HG03469 (cell line): ENCODE measurements around the gene ZNF341.
"Not testable (repeated sequence)": the region's sequence is repeated elsewhere in the genome, so short reads cannot be mapped to it uniquely, and the experiment has no call there.

ENCODE experiments used
- ATAC-seq: cut with Tn5 transposase; IDR thresholded peaks from one replicate; pipeline ENCODE4 v1.9.1; 2021; ENCODE audit warnings: mild to moderate bottlenecking, moderate library complexity, moderate number of reproducible peaks; ENCODE audit not compliant: unreplicated experiment

The ZNF341 gene

DNA sequence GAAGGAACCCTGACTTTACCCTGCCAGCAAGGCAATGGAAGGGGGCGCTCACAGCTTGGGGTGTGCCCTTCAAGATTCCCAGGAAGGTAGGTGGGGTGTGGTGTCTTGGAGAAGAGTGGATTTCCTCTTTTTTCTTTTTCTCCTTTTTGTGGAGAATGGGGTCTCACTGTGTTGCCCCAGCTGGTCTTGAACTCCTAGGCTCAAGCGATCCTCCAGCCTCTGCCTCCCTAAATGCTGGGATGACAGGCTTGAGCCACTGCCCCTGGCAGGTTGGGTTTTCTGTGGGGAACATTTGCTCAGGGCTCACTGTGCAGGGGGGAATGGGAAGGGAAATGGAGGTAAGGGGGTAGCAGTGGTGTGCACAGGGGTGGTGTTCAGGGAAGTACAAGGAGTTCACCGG lies 4.0 kb upstream of the ZNF341 start:
- no peak for ATAC-seq

DNA sequence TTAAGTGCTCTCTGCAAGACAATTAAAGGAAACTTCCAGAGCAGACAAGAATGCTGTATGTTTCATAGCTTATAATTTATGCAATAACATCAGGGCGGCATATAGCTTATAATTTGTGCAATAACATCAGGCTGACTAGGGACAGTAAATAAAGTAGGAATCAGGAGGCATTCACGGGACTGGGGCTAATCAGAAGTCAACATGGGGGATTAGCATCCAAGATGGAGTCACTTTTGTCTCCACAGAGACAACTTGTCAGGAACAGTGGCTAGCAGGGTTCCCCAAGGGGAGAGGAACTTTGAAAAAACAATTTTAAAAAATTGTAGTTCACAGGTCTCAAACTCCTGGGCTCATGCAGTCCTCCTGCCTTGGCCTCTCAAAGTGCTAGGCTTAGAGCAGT lies 3.3 kb upstream of the ZNF341 start:
- no peak for ATAC-seq

DNA sequence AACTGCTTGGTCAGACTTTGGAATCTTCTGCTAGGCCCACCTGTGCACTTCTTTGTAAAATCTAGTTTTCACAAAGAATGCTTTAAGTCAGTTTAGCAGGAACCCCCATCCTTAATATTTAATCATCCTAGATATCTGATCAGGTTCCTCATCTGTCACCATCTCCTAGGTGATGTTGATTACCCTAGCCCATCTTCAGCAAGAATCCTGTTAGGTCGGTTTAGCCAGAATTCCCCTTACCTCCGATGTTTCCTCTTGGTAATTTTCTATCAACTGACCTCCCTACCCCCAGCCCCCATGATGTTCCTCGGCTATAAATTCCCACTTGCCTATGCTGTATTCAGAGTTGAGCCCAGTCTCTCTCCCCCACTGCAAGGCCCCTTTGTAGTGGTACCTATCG lies 2.7 kb upstream of the ZNF341 start:
- ATAC-seq = no peak

DNA sequence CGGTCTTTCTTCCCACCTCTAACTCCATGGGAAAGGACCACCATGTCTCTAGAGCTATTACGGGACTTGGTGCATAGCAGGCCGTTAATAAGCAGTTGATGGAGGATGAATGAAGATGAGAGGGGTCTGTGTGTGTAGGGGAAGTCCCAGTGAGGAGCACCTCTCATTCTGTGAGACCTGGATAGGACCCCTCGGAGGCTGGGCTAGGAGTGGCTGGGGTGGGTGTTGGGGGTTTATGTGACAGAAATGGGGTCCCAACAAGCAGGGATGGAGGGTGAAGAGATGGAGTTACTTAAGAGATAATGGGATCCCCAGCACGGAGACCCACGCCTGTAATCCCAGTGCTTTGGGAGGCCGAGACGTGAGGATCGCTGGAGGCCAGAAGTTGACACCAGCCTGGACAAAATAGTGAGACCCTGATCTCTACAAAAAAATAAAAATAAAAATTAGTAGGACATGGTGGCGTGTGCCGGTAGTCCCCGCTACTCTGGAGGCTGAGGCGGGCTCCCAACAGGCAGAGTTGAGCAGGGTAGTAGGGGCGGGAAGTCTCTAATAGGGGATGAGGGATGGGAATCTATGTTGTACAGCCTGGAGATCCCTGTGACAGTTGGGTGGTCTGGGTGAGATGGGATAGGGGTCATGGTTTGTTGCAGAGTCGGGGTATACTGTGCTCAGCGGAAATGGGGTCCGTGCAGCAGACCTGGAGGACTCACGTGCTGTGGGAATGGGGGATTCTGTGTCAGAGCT lies 677 bp upstream of the ZNF341 start:
- ATAC-seq = no peak

DNA sequence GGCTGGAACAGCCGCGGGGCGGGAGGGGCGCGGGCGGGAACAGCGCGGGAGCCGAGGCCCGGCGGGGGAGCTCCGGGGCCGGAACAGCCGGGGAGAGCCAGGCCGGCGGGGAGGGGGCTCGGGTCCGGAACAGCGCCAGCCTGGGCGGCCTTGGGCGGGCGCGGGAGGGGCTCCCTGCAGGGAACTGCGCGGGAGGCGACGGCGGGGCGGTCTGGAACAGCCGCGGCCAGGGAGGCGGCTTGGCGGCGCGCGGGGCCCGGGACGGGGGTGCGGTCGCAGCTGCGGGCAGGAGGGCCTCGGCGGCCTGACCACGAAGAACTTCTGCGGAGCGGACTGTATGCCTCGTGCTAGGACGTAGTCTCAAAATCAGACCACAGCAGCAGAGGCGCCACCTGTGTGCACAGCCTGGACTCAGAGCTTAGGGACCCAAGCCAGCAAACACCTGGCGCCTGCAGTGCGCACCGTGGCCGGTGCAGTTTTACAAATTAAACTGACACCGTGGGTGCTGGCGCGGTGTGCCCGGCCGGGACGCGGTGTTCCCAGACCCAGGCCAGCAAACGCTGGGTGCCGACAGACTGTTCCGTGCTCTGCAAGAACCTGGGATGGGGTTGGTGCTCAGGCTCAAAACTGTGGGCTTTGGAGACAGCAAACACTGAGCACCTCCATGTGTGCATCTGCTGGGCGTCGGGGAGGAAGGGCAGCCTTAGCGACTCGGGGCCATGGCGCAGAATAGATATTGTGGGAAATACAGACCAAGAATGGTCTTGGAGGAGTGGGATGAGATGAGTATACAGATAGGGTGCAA lies 572 bp downstream of the ZNF341 start:
- ATAC-seq = peak; percentile 24

DNA sequence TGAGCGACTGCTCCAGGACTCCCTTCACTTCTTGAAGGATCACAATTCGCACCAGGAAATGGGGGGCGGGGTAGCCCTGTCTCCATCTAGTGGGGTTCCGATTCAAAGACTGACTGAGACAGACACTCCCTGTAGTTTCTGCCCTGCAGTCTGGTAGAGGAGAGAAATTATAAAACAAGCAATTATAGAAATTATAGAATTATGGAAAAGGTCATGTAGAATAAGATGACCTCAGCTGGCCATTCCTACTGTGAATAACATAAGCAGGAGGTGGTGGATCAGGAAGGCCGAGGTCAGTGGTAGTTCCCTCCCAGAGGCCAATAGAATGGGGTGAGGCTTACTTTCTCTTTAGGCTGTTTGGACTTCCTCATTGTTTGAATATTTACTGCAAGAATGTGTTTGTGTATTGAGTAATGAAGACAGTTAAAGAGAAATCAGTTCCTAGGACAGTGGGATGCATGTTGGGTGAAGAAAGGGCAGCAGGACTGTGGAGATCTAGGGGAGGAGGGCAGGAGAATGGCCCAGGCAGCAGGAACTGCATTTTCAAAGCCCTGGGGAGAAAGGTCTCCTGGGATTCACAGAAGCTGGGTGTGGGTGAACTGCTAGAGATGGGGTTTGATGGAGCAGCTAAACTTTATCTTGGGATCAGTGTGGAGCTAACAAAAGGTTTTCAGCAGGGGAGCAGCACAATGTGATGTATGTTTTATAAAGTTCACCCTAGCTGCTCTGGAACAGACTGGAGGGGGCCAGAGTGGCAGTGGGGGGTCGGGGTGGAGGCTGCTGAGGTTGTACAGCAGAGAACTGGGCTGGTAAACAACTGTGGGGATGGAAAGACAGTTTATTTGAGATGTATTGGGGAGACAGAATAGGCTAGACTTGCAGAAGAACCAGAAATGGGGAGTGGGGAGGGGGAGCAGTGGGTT lies 2.1 kb downstream of the ZNF341 start:
- ATAC-seq = no peak

DNA sequence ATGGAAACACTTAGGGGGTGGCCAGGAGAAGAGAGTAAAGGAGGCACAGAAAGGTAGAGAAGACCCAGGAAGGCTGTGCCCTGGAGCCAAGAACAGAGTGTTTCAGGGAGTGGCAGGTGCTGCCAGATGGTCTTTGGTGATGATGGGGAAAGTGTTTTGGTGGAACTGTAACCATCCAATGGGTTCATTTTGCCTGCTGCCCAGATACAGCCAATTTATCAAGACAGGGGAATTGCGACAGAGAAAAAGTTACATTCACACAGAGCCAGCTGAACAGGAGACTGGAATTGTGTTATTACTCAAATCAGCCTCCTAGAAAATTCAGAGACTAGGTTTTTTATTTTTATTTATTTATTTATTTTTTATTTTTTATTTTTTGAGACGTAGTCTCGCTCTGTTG lies 5.2 kb downstream of the ZNF341 start:
- ATAC-seq = no peak

DNA sequence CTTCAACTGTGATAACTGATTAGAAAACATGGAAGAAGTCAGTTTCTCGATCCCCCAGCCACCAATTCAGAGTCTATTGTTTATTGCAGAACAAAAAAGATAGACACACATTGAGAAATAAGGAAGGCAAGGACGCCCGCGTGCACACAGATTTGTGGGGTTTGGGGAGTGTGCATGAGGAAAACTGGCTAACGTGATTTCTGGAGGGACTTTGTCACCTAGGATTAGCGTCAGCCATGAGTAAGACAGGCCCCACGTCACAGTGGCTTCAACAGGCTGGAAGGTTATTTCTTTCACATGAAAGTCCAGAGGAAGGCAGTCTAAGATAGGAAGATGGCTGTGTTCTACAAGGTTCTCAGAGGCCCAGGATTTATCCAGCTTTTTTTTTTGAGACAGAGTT lies 7.7 kb downstream of the ZNF341 start:
- ATAC-seq = no peak

DNA sequence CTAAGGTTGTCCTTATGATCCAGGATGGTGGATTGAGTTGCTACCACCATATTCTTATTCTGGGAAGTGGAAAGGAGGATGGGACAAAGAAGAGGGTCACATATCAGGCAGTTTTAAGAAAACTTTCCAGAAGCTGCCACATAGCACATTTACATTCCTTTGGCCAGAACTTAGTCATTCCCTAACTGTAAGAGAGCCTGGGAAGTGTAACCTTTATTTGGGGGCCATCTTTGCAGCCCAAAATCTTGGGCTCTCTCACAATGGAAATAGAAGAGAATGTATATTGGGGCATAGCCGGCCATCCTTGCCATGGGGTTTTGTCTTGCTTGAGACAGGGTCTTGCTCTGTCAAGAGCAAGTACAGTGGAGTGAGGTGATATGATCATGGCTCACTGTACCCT lies 8.4 kb downstream of the ZNF341 start:
- ATAC-seq = no peak

DNA sequence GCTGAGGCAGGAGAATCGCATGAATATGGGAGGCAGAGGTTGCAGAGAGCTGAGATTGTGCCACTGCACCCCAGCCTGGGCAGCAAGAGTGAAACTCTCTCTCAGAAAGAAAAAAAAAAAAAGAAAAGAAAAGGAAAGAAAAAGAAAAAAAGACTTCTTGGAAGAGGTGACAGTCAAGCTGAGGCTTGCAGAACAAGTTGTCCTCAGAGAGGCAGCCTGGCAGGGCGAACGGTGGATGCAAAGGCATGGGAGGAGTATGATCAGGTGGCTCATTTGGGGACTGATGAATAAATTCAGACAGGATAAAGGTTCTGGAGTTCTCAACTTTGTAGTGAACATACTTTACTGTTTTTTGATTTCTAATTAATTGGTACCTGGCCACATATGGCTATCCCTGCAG lies 12.4 kb downstream of the ZNF341 start:
- no peak for ATAC-seq

DNA sequence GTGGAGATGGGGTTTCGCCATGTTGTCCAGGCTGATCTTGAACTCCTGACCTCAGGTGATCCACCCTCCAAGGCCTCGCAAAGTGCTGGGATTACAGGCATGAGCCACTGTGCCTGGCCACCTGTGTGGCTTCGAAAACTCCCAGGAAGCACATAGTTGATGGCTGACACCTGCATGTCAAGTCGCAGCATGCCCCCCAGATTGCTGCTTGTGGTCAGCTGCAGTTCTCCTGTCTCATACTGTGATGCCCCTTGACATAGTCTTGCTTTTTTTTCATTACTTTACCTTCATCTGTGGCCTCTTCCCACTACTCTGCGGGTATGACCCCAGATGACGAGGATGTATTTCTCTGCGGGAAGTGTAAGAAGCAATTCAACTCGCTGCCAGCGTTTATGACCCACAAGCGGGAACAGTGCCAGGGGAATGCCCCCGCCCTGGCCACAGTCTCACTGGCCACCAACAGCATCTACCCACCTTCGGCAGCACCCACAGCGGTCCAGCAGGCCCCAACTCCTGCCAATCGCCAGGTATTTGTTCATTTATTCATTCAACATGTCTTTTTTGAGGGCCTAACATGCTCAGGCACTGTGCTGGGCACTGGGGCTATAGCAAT lies 13.1 kb downstream of the ZNF341 start:
- ATAC-seq = no peak

DNA sequence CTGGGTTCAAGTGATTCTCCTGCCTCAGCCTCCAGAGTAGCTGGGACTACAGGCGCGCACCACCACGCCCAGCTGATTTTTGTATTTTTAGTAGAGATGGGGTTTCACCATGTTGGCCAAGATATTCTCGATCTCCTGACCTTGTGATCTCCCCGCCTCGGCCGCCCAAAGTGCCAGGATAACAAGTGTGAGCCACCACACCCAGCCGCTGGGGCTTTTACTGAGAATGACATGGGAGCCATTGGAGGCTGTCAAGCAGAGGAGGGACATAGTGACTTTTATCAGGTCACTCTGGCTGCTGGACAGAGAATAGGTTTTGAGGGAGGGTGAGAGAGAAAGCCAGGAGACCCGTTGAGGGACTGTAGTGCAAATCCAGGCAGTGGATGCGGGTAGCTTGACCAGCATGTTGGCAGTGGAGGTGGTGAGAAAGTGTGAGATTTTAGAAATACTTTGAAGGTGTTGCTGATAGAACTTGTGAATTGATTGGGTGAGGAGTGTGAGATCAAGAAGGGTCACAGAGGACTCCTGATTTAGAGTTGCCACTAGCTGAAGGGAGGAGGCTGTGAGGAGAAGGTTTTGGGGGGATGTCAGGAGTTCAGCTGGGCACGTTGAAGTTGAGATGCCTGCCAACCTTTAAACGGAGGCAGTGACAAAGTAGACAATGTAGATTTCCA lies 14.7 kb downstream of the ZNF341 start:
- ATAC-seq = no peak

DNA sequence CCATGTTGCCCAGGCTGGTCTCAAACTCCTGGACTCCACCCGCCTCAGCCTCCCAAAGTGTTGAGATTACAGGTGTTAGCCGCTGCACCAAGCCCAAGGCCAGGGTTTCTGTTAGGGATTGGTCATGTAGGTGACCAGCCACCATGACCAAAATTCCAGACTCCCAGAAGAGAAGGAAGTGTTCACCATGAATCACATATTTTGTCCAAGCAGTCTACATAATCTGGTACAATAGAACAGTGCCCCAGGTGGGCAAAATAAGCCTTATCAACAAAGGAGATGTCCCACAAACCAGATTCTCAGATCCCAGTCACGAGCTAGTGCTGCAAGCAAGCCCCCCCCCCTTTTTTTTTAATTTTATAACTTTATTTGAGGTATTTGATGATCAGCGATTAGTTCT lies 20.0 kb downstream of the ZNF341 start:
- ATAC-seq = no peak

DNA sequence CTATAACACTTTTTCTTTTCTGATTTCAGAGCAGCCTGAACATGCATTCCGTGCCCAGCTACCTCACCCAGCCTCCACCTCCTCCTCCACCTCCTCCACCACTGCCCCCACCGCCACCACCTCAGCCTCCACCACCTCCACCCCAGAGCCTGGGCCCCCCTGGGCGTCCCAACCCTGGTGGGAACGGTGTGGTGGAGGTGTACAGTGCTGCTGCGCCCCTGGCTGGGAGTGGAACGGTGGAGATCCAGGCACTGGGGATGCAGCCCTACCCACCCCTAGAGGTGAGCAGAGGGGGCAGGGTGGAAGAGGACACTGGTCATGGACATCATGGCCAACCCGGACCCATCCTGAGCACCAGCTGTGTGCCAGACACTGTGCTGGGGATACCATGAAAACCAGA lies 21.3 kb downstream of the ZNF341 start:
- no peak for ATAC-seq

DNA sequence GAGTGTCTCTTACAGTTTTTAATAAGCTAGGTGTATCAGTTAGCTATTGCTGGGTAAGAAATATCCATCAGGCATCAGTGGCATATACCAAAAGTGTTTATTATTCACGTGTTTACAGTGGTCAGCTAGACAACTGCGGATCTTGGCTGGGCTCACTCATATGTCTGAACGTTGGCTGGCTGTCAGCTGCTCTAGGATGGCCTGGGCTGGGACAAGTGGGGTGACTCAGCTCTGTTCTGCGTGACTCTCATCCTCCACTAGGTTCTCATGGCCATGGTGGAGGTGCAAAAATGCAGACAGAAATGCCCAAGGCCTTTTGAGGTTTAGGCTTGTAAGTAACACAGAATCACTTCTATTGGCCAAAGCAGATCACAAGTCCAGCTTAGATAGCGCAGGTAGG lies 22.0 kb downstream of the ZNF341 start:
- ATAC-seq = no peak

DNA sequence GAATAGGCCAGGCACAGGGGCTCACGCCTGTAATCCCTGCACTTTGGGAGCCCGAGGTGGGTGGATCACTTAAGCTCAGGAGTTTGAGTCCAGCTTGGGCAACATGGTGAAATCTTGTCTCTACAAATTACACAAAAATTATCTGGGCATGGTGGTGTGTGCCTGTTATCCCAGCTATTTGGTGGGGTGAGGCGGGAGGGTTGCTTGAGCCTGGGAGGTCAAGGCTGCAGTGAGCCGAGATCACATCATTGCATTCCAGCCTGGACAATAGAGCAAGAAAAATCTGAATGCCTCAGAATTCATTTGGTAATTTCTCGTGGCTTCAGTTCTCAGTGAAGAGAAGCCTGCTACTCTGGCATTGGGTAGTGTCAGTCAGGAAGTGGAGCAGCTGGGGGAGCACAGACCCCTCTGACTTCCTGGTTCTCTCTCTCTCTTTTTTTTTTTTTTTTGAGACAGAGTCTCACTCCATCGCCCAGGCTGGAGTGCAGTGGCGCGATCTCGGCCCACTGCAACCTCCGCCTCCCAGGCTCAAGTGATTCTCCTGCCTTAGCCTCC lies 24.2 kb downstream of the ZNF341 start:
- not testable (repeated sequence) for ATAC-seq

DNA sequence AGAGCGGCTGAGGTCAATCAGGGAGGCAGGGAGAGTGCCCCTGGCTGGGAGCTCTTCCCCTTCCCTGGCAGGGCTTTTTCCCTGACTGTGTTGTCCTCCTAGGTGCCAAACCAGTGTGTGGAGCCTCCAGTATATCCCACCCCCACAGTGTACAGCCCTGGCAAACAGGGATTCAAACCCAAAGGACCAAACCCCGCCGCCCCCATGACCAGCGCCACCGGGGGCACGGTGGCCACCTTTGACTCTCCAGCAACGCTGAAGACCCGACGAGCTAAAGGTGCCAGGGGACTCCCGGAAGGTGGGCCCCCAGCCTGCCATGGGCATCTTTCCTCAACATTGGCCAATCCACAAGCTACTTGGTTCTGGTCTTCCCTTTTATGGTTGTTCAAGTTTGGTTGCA lies 25.2 kb downstream of the ZNF341 start:
- ATAC-seq = no peak

DNA sequence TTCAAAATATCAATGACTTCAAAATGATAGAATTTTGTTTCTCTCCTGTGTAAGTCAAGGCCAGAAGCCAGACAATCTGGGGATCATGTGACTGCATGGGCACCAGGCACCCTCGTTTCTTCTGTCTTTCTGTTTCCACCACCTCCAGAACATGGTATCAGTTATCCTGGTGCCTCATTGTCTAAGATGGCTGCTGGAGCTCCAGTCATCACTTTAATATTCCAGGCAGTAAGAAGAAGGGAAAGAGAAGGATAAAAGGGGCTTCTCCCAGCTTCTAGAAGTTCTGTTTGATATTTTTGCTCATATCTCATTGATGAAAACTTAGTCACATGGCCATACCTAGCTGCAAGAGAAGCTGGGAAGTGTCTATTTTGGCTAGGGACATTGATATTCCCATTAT lies 25.7 kb downstream of the ZNF341 start:
- no peak for ATAC-seq

DNA sequence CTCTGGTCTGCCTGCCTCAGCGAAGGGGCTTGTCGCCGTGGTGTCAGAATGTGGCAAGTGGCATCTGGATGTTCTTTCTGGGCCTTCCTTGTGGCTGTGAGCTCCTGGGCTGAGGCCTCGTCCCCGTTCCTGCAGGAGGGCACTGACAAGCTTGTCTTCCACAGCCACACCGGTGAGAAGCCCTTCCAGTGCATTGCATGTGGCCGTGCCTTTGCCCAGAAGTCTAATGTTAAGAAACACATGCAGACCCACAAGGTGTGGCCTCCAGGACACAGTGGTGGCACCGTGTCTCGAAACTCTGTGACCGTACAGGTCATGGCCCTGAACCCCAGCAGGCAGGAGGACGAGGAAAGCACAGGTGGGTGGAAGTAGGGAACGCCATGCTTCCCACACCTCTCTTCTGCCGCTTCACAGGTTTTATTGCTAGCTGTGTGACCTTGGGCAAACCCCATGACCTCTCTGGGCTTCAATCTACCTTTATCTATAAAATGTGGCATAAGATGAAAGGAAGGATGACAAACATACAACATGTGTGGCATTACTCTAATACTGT lies 30.0 kb downstream of the ZNF341 start:
- ATAC-seq = no peak

DNA sequence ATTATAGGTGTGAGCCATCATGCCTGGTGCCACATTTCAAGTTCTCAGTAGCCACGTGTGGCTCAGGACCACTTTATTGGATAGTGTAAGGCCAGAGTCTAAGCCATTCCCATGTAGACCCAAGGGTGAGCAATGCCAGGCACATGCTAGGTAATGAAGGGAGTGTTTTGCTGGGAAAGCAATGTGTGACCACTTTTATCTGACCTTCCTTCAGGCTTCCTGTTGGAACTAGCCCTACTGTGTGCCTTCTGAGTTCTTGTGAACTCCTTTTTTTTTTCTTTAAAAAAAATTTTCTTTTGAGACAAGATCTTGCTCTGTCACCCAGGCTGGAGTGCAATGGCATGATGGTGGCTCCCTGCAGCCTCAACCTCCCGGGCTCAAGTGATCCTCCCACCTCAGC lies 33.3 kb downstream of the ZNF341 start:
- ATAC-seq = no peak
